ENCODE measurements around the gene GFOD2. TPM values are rescaled to one million over a fixed set of nuclear protein-coding genes. Genes with fewer than 3 reads are reported as not detected.

The GFOD2 gene
- total RNA-seq, 2 experiments from 2014 or later, result 16.2 to 18.0 TPM

DNA sequence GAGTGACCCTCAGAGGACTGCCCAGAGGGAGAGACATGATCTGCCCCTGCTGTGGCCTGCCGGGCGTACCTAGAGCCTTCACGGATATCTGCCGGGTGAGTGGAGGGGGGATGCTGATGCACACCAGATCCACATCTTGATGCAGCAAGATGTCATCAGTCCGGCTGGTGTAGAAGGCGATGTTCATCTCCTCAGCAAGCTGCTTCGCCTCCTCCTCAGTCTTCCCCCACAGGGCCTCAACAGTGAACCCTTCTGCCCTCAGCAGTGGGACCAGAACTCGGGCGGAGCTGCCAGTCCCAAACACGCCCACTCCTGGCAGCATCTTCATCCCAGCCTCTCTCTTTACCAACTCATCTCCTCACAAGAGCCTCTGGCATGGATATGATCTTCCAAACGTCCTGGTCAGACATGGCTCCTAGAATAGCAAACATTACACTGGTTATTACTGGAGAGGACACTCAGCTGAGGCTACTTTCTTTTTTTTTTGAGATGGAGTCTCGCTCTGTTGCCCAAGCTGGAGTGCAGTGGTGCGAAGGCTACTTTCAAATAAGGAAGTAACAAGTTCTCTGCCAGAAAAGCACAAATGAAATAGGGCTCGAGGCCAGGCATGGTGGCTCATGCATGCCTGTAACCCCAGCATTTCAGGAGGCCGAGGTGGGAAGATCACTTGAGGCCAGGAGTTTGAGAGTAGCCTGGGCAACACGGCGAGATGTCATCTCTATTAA lies 33.6 kb downstream of the GFOD2 start:
- Histone ChIP-seq H3K79me2 (ENCODE audit: insufficient read depth, low read depth, low read length) (no peaks in the 10 kb centered on the region), H3K4me1 (ENCODE audit: insufficient read depth, low read length, poor library complexity, severe bottlenecking) (peaks cover 14% of the 10 kb centered on the region), H3K36me3 (ENCODE audit: insufficient read depth, low read length) (peaks cover 21% of the 10 kb centered on the region), H3K4me3 (ENCODE audit: low read depth, low read length, poor library complexity, severe bottlenecking) (no peak overlapping the region), H3K9me2 (ENCODE audit: insufficient read depth, low read length) (no peaks in the 10 kb centered on the region), H4K20me1 (ENCODE audit: insufficient read depth, low read length) (no peaks in the 10 kb centered on the region), H3K4me2 (ENCODE audit: low read length) (no peak overlapping the region), H3K9me3 (ENCODE audit: low read length) (no peaks in the 10 kb centered on the region), H2AFZ (ENCODE audit: low read length) (no peak overlapping the region), H3K27ac (ENCODE audit: low read depth, low read length, poor library complexity, severe bottlenecking) (no peak overlapping the region)
- peak; percentile 67 for DNase-seq (ENCODE audit: low spot score)
- BruUV-seq (replicated peaks), result no TSS peak
- intact Hi-C loops (cut with micrococcal nuclease; ENCODE audit: unreplicated experiment), result no loop called here
- POLR2A ChIA-PET, result interaction anchor here (1.1 to 1.3 kb wide), 2 partner anchors 131 to 159 kb away, joined by 3 read pairs; no protein-coding TSS in a partner anchor
- CTCF ChIA-PET (ENCODE audit: unreplicated experiment), result no interaction called here
- TF ChIP-seq, protein P1, sequence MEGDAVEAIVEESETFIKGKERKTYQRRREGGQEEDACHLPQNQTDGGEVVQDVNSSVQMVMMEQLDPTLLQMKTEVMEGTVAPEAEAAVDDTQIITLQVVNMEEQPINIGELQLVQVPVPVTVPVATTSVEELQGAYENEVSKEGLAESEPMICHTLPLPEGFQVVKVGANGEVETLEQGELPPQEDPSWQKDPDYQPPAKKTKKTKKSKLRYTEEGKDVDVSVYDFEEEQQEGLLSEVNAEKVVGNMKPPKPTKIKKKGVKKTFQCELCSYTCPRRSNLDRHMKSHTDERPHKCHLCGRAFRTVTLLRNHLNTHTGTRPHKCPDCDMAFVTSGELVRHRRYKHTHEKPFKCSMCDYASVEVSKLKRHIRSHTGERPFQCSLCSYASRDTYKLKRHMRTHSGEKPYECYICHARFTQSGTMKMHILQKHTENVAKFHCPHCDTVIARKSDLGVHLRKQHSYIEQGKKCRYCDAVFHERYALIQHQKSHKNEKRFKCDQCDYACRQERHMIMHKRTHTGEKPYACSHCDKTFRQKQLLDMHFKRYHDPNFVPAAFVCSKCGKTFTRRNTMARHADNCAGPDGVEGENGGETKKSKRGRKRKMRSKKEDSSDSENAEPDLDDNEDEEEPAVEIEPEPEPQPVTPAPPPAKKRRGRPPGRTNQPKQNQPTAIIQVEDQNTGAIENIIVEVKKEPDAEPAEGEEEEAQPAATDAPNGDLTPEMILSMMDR (conservative IDR thresholded peaks at IDR 0.05; ENCODE audit: low read length), result no peak
- TF ChIP-seq EZH2phosphoT487 (IDR thresholded peaks at IDR 0.05; ENCODE audit: borderline replicate concordance, low read depth, low read length), result no peak

DNA sequence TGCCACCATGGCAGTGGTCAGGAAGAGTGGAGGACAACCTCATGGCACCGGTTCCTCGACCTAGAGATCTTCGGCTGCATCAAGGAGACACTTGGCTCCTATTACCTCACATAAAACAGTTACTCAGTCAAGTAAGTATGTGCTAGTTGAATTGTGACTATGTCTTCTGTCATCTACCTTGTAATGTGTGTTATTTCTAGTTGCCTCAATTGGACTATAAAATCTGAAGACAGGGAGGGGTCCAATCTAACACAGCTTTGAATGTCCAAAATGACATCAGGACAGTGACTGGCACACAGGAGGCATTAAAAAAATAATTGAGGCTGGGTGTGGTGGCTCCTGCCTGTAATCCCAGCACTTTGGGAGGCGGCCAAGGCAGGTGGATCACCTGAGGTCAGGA lies 35.3 kb downstream of the GFOD2 start:
- H2AFZ ChIP-seq (ENCODE audit: low read length), result no peak overlapping the region
- intact Hi-C loops (cut with micrococcal nuclease; ENCODE audit: unreplicated experiment), result no loop called here
- no peaks in the 10 kb centered on the region for H4K20me1 ChIP-seq (ENCODE audit: insufficient read depth, low read length)
- DNase-seq (ENCODE audit: low spot score), result no peak
- CTCF ChIA-PET (ENCODE audit: unreplicated experiment), result no interaction called here
- peaks cover 21% of the 10 kb centered on the region for H3K36me3 ChIP-seq (ENCODE audit: insufficient read depth, low read length)
- no peaks in the 10 kb centered on the region for H3K9me3 ChIP-seq (ENCODE audit: low read length)
- H3K79me2 ChIP-seq (ENCODE audit: insufficient read depth, low read depth, low read length), result no peaks in the 10 kb centered on the region
- POLR2A ChIA-PET, result interaction anchor here (0.6 kb wide), 1 partner anchor 1469 kb away, joined by 4 read pairs; no protein-coding TSS in a partner anchor
- H3K27ac ChIP-seq (ENCODE audit: low read depth, low read length, poor library complexity, severe bottlenecking), result no peak overlapping the region
- no peaks in the 10 kb centered on the region for H3K9me2 ChIP-seq (ENCODE audit: insufficient read depth, low read length)
- no peak overlapping the region for H3K4me3 ChIP-seq (ENCODE audit: low read depth, low read length, poor library complexity, severe bottlenecking)
- H3K4me1 ChIP-seq (ENCODE audit: insufficient read depth, low read length, poor library complexity, severe bottlenecking), result peaks cover 14% of the 10 kb centered on the region
- no peak overlapping the region for H3K4me2 ChIP-seq (ENCODE audit: low read length)
- no peak for TF ChIP-seq EZH2phosphoT487 (IDR thresholded peaks at IDR 0.05; ENCODE audit: borderline replicate concordance, low read depth, low read length)
- BruUV-seq (replicated peaks), result no TSS peak

DNA sequence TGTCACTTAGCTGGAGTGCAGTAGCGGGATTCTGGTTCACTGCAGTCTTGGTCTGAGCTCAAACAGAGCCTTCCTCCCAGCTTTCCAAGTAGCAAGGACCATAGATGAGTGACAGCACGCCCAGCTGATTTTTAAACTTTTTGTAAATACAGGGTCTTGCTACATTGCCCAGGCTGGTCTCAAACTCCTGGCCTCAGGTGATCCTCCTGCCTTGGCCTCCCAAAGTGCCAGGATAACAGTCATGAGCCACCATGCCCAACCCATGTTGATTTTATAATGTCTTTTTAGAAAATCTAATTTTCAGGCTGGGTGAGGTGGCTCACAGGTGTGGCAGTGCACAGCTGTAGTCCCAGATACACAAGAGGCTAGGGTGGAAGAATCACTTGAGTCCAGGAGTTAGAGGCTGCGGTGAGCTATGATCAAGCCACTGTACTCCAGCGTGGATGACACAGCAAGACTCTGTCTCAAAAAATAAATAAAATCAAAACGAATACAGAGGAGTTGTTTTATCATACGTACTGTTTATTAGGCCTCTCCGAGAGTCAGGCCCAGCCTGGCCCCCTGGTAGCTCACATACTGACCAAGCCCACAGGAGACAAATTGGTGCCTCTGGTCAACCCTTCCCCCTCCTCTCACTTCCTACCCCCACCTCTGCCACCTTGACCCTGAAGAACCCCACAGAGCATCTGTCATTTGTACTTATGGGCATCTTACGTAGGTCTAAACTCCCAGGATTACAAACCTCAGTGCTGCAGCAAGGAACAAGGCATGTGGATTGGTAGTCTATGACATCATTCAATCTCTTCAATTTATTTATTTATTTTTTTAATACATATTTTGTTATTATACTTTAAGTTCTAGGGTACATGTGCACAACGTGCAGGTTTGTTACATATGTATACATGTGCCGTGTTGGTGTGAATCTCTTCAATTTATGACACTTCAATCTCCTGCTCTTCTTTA lies 38.9 kb downstream of the GFOD2 start:
- Histone ChIP-seq H3K4me2 (ENCODE audit: low read length) (no peak overlapping the region), H3K9me3 (ENCODE audit: low read length) (no peaks in the 10 kb centered on the region), H3K27ac (ENCODE audit: low read depth, low read length, poor library complexity, severe bottlenecking) (no peak overlapping the region), H2AFZ (ENCODE audit: low read length) (no peak overlapping the region), H3K4me1 (ENCODE audit: insufficient read depth, low read length, poor library complexity, severe bottlenecking) (peaks cover under 1% of the 10 kb centered on the region), H3K9me2 (ENCODE audit: insufficient read depth, low read length) (no peaks in the 10 kb centered on the region), H4K20me1 (ENCODE audit: insufficient read depth, low read length) (no peaks in the 10 kb centered on the region), H3K36me3 (ENCODE audit: insufficient read depth, low read length) (peaks cover 18% of the 10 kb centered on the region), H3K79me2 (ENCODE audit: insufficient read depth, low read depth, low read length) (no peaks in the 10 kb centered on the region), H3K4me3 (ENCODE audit: low read depth, low read length, poor library complexity, severe bottlenecking) (no peak overlapping the region)
- intact Hi-C loops (cut with micrococcal nuclease; ENCODE audit: unreplicated experiment), result loop anchor here (10.0 kb wide), 1 partner anchor 365 kb away; no protein-coding TSS in a partner anchor
- DNase-seq (ENCODE audit: low spot score), result no peak
- no peak for TF ChIP-seq EZH2phosphoT487 (IDR thresholded peaks at IDR 0.05; ENCODE audit: borderline replicate concordance, low read depth, low read length)
- TF ChIP-seq, protein P1 (conservative IDR thresholded peaks at IDR 0.05; ENCODE audit: low read length), result no peak
- BruUV-seq (replicated peaks), result no TSS peak
- POLR2A ChIA-PET, result interaction anchor here (0.6 to 1.1 kb wide), 5 partner anchors 12 to 71 kb away, joined by 3 to 5 read pairs (median 5); no protein-coding TSS in a partner anchor
- CTCF ChIA-PET (ENCODE audit: unreplicated experiment), result no interaction called here

All from OCI-LY7 (cell line).